Hippocampal formation (tissue), 2 donors: Measurements from ENCODE around the gene ATP6V1F.

Experiments used
- DNase-seq, 2 donors: peaks; one replicate each; lab custom pipeline; 2025; lab: John Stamatoyannopoulos, UW

Gene ATP6V1F

GRCh38 chr7:128848289-128849155 is 14.1 kb upstream of the ATP6V1F start:
- DNase-seq = no peak

- DNase-seq = no peak
Measured at GRCh38 chr7:128849156-128849515, 13.5 kb upstream of the ATP6V1F start.

DNA sequence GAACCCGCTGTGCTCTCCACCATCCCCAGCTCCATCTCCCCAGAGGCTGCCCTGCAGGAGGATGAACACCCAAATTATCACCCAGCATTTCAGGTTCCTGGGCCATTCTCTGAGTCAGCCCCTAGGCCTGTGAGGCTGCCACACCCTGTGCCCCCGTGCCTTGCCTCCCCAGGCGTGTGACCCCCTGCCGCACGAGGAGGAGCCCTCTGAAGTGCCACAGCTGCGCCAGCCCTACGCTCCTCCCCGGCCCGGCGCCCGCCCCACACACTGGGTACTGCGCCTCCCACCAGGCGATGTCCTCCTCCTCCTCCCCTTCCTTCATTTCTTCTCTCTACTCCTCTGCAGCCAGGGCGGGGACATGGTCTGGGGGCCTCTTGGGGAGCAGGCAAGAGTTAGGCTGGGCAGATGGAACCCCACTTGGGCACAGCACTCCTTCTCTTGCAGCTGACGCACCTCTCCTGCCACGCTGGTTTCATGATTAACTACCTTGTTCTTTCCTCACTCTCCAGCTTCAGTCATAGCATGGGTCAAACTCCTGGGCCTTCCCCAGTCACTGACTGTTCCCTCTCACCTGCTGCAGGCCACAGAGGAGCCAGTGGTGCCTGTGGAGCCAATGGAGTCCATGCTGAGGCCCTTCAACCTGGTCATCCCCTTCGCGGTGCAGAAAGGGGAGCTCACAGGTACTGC is 12.7 kb upstream of the ATP6V1F start:
- DNase-seq = no peak

- no peak for DNase-seq
Measured at GRCh38 chr7:128852537-128853254, 10.0 kb upstream of the ATP6V1F start.

- DNase-seq = no peak
Measured at GRCh38 chr7:128853799-128854198, 8.9 kb upstream of the ATP6V1F start.

DNA sequence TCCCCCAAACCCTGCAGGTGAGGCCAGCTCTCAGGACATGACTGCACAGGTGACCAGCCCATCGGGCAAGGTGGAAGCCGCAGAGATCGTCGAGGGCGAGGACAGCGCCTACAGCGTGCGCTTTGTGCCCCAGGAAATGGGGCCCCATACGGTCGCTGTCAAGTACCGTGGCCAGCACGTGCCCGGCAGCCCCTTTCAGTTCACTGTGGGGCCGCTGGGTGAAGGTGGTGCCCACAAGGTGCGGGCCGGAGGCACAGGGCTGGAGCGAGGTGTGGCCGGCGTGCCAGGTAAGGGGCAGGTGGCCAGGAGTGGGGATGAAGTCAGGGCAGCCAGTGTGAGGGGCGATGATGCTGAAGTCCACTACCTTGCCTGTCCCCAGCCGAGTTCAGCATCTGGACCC is 8.3 kb upstream of the ATP6V1F start:
- no peak for DNase-seq

DNA sequence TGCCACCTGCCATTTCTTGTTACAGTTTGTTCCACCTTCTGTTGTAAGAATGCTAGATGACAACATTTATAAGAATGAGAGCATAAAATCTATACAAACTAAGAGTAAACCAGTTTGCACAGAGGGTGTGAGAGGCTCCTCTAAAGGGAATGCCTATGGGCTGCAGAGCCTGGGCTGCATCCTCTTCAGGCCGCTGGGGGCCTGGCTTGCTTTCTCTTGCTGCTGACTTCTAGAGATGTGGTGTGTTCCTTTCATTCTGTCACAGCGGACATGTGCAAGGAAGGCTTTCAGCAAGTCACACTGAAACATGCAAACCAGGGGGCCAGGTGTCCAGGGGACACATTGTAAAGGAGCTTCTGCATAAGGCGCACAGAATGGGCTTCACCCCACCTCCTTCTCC is 7.1 kb upstream of the ATP6V1F start:
- no peak for DNase-seq

- DNase-seq = no peak
Measured at GRCh38 chr7:128856001-128856718, 6.5 kb upstream of the ATP6V1F start.

DNA sequence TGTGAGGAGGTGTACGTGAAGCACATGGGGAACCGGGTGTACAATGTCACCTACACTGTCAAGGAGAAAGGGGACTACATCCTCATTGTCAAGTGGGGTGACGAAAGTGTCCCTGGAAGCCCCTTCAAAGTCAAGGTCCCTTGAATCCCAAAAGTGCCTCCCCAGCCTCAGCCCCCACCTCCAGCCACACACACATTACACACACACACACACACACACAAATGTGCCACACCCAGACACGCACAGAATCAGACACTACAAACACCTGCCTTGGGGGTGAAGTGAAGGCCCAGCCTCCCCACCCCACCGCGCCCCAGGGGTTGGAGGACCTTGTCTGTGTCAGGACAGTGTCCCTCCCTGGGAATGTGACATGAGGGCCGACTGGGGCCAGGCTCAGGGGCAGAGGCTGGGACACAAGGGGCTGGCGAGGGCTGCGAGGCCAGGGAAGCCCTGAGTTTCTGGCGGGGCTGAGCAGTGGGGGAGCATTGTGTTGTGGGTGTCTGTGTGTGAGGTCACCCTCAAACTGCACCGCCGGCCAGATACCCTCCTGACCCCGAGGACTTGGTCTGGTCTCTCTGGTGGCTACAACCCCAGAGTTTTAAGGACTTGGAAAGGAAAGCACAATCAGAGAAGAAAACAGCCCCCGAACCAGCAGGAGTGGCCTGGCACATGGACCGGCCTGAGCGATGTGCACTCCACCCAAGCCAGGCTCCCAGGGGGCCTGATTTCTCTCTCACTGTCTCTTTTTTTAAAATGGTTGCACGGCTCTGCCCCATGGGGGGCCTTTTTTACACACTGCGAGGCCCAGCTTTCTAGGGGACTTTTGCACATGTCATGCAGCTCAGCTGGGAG is 4.0 kb upstream of the ATP6V1F start:
- DNase-seq = no peak

DNA sequence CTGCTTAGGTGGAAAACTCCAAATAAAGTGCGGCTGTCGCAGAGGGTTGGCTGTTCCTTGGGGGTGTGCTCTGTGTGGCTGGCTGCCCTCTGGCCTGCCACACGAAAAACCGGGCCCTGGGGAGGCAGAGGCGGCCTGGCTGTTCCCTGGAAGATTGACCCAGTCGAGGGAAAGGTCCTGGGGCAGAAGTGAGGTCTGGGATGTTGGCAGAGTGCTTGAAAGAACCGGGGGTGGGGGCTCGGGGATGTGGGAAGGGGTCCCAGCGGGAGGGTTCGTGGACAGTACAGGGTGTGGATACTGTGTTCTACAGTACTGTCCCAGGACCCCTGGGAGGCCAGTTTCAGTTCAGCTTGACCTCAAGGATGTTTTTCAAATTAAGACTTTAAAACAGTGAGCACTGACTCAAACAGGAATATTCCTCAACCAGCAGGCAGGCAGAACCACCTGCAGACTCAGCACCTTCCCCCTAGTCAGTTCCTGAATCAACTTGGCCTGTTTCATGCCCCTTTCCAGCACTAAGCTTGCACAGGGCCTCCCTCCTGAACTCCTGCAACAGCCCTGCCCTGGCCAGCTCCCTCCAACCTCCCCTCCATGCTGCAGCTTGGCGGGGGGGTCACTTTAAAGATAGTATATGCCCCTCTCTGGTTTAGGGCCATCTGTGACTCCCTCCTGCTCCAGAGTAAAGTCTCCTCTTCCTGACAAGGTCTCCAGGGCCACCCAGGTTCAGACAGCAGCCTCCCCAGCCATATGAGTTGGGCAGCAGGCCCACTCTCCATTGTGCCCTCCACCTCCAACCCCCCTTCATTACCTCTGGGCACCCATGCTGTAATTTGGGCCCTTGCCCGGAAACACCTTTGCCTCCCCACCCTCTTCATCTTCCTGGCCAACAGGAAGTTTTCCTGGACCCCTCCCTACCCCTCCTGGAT is 3.2 kb upstream of the ATP6V1F start:
- DNase-seq = no peak

- no peak for DNase-seq
Measured at GRCh38 chr7:128860158-128861073, 2.2 kb upstream of the ATP6V1F start.

DNA sequence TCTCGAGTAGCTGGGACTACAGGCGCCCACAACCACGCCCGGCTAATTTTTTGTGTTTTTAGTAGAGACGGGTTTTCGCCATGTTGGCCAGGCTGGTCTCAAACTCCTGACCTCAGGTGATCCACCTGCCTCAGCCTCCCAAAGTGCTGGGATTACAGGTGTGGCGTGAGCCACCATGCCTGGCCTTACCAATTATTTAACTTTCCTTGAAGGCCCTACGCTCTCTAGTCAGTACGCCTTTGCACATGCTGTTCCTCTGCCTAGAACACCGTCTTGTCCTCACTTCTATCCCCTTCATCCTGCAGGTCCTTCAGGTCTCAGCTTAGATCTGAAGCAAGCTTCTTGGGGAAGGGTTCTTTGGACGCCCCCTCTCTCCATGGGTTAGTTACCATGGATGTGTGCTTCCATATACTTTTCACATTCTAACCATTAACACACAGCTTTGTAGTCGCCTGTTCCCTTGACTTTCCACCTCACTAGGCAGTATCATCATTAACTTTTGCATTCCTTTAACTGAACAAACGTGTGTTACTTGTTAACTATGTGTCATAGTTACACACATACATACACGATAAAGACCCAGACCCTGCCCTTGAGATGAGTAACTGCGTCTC is 592 bp upstream of the ATP6V1F start:
- DNase-seq = no peak

DNA sequence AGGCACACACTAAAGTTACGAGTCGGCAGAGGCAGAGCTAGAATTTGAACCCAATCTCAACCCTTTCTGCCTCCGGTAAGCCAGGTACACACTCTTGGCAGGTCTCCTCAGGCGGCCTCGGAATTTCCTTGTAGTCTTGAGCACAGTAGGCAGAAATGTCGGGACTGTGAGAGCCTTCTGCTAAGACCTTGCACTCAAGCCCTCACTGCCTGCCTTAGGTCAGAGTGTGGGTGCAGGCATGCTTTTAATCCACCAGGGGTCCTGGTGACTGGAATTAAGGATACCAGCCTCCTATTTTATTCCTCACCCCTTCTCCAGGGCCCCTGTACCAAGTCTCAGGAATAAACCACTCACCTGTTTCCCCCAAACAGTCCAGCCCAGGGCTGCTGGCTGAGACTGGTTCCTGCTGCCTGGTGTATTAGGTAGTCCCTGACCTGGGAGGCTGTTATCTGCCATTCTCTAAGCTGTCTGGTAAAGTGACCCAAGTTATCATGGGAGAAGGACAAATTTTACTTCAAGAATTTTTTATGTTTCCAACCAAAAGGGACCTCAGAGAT is 855 bp downstream of the ATP6V1F start:
- no peak for DNase-seq

DNA sequence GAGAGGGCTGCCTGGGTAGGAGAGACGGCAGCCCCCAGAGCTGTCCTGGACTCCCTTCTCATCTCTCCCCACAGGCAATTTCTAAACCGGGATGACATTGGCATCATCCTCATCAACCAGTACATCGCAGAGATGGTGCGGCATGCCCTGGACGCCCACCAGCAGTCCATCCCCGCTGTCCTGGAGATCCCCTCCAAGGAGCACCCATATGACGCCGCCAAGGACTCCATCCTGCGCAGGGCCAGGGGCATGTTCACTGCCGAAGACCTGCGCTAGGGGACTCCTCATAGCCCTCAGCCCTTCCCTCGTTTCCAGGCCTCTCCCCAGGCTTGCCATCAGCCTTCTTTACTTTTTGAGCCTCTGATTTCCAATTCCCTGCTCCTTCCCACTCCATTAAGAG is 2.6 kb downstream of the ATP6V1F start:
- DNase-seq = no peak

DNA sequence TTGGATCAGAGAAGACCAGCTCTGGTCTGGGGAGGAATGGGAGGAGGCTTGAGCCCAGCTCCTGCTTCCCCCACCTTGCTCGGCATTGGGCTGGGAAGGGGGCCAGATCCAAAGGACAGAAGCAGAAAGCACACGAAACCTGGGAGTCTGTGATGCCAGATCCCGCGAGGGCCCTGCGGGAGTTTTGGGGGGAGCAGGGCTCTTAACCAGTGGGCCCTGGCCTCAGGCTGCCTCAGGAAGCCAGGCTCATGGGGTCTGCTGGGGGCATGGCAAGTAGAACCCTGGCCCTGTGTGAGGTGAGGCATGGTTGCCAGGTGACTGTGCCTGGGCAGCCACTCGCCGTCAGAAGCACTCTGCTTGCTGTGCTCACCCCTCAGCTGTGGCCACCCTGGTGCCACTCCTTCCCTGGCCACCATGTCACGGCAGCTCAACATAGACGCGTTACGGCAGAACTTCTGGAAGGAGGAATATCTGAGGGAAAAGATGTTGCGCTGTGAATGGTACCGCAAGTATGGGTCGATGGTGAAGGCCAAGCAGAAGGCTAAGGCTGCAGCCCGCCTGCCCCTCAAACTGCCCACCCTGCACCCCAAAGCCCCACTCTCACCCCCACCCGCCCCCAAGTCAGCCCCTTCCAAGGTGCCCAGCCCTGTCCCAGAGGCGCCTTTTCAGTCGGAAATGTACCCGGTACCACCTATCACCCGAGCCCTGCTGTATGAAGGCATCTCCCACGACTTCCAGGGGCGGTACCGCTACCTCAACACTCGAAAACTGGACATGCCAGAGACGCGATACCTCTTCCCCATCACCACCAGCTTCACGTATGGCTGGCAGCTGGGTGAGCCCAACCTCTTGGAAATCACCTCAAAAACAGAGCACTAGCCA is 3.6 kb downstream of the ATP6V1F start:
- DNase-seq = no peak

GRCh38 chr7:128867241-128867640 is 4.6 kb downstream of the ATP6V1F start:
- no peak for DNase-seq
